Astrocyte of the cerebellum (primary cell): ENCODE data around the gene SEMA5A.

ENCODE experiments used
- DNase-seq: peaks from one replicate; pipeline ENCODE4 v3.0.0-alpha.2; 2011; ENCODE audit warnings: low read depth
- H3K4me3 ChIP-seq: 2 replicates; pipeline ENCODE4 v1.5.1; 2011; ENCODE audit warnings: mild to moderate bottlenecking, low read depth, low read length, moderate library complexity
- CTCF ChIP-seq: IDR thresholded peaks from 2 replicates; pipeline ENCODE4 v1.5.1; 2012; ENCODE audit warnings: low read length, low read depth, moderate library complexity, mild to moderate bottlenecking; ENCODE audit errors: missing control alignments
- in situ Hi-C: cut with HindIII; loops from 2 replicates; pipeline ENCODE4 v1.10.0; 2017; ENCODE audit warnings: low sequenced_read_pairs

SEMA5A gene

GRCh38 chr5:9451037-9451436 is 94.8 kb downstream of the SEMA5A start:
- no peak for TF ChIP-seq CTCF
- in situ Hi-C loops, result no loop called here
- no peak overlapping the region for H3K4me3 ChIP-seq
- DNase-seq, result no peak

GRCh38 chr5:9447691-9448090 is 98.2 kb downstream of the SEMA5A start:
- H3K4me3 ChIP-seq, result no peak overlapping the region
- no peak for TF ChIP-seq CTCF
- in situ Hi-C loops, result no loop called here
- DNase-seq, result no peak

GRCh38 chr5:9445826-9446388 is 100.0 kb downstream of the SEMA5A start:
- in situ Hi-C loops, result no loop called here
- no peak for DNase-seq
- H3K4me3 ChIP-seq, result no peak overlapping the region
- TF ChIP-seq CTCF, result no peak

GRCh38 chr5:9444346-9444745 is 101.5 kb downstream of the SEMA5A start:
- no peak for DNase-seq
- no peak for TF ChIP-seq CTCF

GRCh38 chr5:9441610-9442009 is 104.3 kb downstream of the SEMA5A start:
- H3K4me3 ChIP-seq, result no peak overlapping the region
- no peak for TF ChIP-seq CTCF
- in situ Hi-C loops, result no loop called here
- no peak for DNase-seq

More at GRCh38 chr5:9444346-9444745, 101.5 kb downstream of the SEMA5A start:
- H3K4me3 ChIP-seq, result no peak overlapping the region
- in situ Hi-C loops, result no loop called here

- no peak for DNase-seq
- no peak overlapping the region for H3K4me3 ChIP-seq
- TF ChIP-seq CTCF, result no peak
- in situ Hi-C loops, result no loop called here
Observed at GRCh38 chr5:9440517-9440916, 105.4 kb downstream of the SEMA5A start.
